HFF-Myc (cell line): ENCODE measurements around the gene VENTX.

Experiments used
- DNase-seq: peaks from one replicate; pipeline ENCODE4 v3.0.0-alpha.2; 2011; ENCODE audit warnings: low read depth; ENCODE audit errors: extremely low read depth
- H3K4me3 ChIP-seq: replicated peaks from 2 replicates; pipeline ENCODE4 v1.5.1; 2011; ENCODE audit warnings: low read depth, mild to moderate bottlenecking, control low read depth, low read length
- CTCF ChIP-seq: IDR thresholded peaks from 2 replicates; pipeline ENCODE4 v1.5.1; 2012; ENCODE audit warnings: mild to moderate bottlenecking, low read depth, low read length, control low read depth; ENCODE audit errors: missing control alignments

The VENTX gene

GRCh38 chr10:133267829-133268228, 30.2 kb downstream of the VENTX start:
- no peak overlapping the region for H3K4me3 ChIP-seq
- no peak for TF ChIP-seq CTCF
- no peak for DNase-seq

- no peak for TF ChIP-seq CTCF
- DNase-seq, result no peak
- H3K4me3 ChIP-seq, result no peak overlapping the region
Measured at GRCh38 chr10:133268532-133268931, 30.9 kb downstream of the VENTX start.

- no peak for DNase-seq
- H3K4me3 ChIP-seq, result no peak overlapping the region
- TF ChIP-seq CTCF, result no peak
Measured at GRCh38 chr10:133269367-133269766, 31.7 kb downstream of the VENTX start.

- DNase-seq, result no peak
- TF ChIP-seq CTCF, result no peak
- H3K4me3 ChIP-seq, result no peak overlapping the region
Measured at GRCh38 chr10:133270204-133270603, 32.5 kb downstream of the VENTX start.

- no peak overlapping the region for H3K4me3 ChIP-seq
- no peak for DNase-seq
- no peak for TF ChIP-seq CTCF
Measured at GRCh38 chr10:133270773-133271297, 33.2 kb downstream of the VENTX start.

GRCh38 chr10:133271521-133272300, 34.1 kb downstream of the VENTX start:
- H3K4me3 ChIP-seq, result no peak overlapping the region
- no peak for DNase-seq
- TF ChIP-seq CTCF, result no peak
